H9 (cell line): ENCODE measurements around the gene ZNF587B. TPM values are rescaled to one million over a fixed set of nuclear protein-coding genes. Genes with fewer than 3 reads are reported as not detected.

Experiments
- DNase-seq: peaks from one replicate; pipeline ENCODE4 v3.0.0-alpha.2; 2017
- H2AFZ ChIP-seq: one replicate; pipeline ENCODE4 v1.6.1; 2013; ENCODE audit warnings: mild to moderate bottlenecking, low read length, control low read depth, moderate library complexity
- H2AK5ac ChIP-seq: 2 replicates; pipeline ENCODE4 v1.6.1; 2013; ENCODE audit warnings: low read length, control low read depth, mixed read lengths; ENCODE audit not compliant: insufficient read length
- H2BK120ac ChIP-seq: one replicate; pipeline ENCODE4 v1.6.1; 2013; ENCODE audit warnings: low read depth, mild to moderate bottlenecking, low read length, control low read depth, inconsistent platforms; ENCODE audit not compliant: poor library complexity, severe bottlenecking
- H2BK12ac ChIP-seq: 2 replicates; pipeline ENCODE4 v1.6.1; 2013; ENCODE audit warnings: low read length, control low read depth, mixed read lengths, low read depth; ENCODE audit not compliant: insufficient read length
- H2BK15ac ChIP-seq: 2 replicates; pipeline ENCODE4 v1.6.1; 2013; ENCODE audit warnings: low read depth, low read length, control low read depth
- H2BK20ac ChIP-seq: one replicate; pipeline ENCODE4 v1.6.1; 2013; ENCODE audit warnings: low read depth, mild to moderate bottlenecking, low read length, control low read depth, inconsistent platforms; ENCODE audit not compliant: poor library complexity, severe bottlenecking
- H2BK5ac ChIP-seq: 2 replicates; pipeline ENCODE4 v1.6.1; 2013; ENCODE audit warnings: low read length, control low read depth, mixed read lengths; ENCODE audit not compliant: insufficient read length
- H3K14ac ChIP-seq: 2 replicates; pipeline ENCODE4 v1.6.1; 2013; ENCODE audit warnings: low read length, control low read depth; ENCODE audit not compliant: insufficient read depth
- H3K18ac ChIP-seq: 2 replicates; pipeline ENCODE4 v1.6.1; 2013; ENCODE audit warnings: low read depth, mild to moderate bottlenecking, mixed read lengths, low read length, control low read depth; ENCODE audit not compliant: insufficient read length
- H3K23ac ChIP-seq: 2 replicates; pipeline ENCODE4 v1.6.1; 2013; ENCODE audit warnings: low read length, control low read depth, mixed read lengths, low read depth; ENCODE audit not compliant: insufficient read length
- H3K23me2 ChIP-seq: 2 replicates; pipeline ENCODE4 v1.6.1; 2013; ENCODE audit warnings: low read depth, mild to moderate bottlenecking, mixed read lengths, low read length, control low read depth; ENCODE audit not compliant: insufficient read length, poor library complexity, severe bottlenecking
- H3K27ac ChIP-seq: 2 replicates; pipeline ENCODE4 v1.5.1; 2013; ENCODE audit warnings: low read length, control low read depth, mixed read lengths, low read depth; ENCODE audit not compliant: insufficient read length
- H3K27me3 ChIP-seq: 2 replicates; pipeline ENCODE4 v1.6.1; 2013; ENCODE audit warnings: low read length, control low read depth, inconsistent platforms; ENCODE audit not compliant: insufficient read depth
- H3K4ac ChIP-seq: 2 replicates; pipeline ENCODE4 v1.6.1; 2013; ENCODE audit warnings: low read depth, mild to moderate bottlenecking, control low read depth, inconsistent platforms, low read length, moderate library complexity
- H3K4me1 ChIP-seq: 2 replicates; pipeline ENCODE4 v1.6.1; 2013; ENCODE audit warnings: low read length, control low read depth, inconsistent platforms; ENCODE audit not compliant: insufficient read depth
- H3K4me2 ChIP-seq: 2 replicates; pipeline ENCODE4 v1.6.1; 2013; ENCODE audit warnings: low read length, control low read depth, mixed read lengths; ENCODE audit not compliant: insufficient read length, insufficient read depth
- H3K56ac ChIP-seq: 2 replicates; pipeline ENCODE4 v1.6.1; 2013; ENCODE audit warnings: low read depth, mild to moderate bottlenecking, mixed read lengths, low read length, control low read depth; ENCODE audit not compliant: insufficient read length
- H3K79me1 ChIP-seq: 2 replicates; pipeline ENCODE4 v1.6.1; 2013; ENCODE audit warnings: low read depth, mild to moderate bottlenecking, moderate library complexity, low read length, control low read depth, inconsistent platforms; ENCODE audit not compliant: insufficient read depth, poor library complexity, severe bottlenecking
- H3K79me2 ChIP-seq: 2 replicates; pipeline ENCODE4 v1.6.1; 2013; ENCODE audit warnings: low read length, control low read depth, inconsistent platforms; ENCODE audit not compliant: insufficient read depth
- H3K9ac ChIP-seq: 2 replicates; pipeline ENCODE4 v1.6.1; 2013; ENCODE audit warnings: low read length, control low read depth, mixed read lengths; ENCODE audit not compliant: insufficient read length; ENCODE audit errors: extremely low read depth
- H3K9me3 ChIP-seq: one replicate; pipeline ENCODE4 v1.6.1; 2013; ENCODE audit warnings: low read depth, low read length, inconsistent platforms; ENCODE audit not compliant: control insufficient read depth
- H3T11ph ChIP-seq: one replicate; pipeline ENCODE4 v1.6.1; 2013; ENCODE audit warnings: mild to moderate bottlenecking, low read length, control low read depth, inconsistent platforms
- H4K20me1 ChIP-seq: one replicate; pipeline ENCODE4 v1.6.1; 2013; ENCODE audit not compliant: control insufficient read depth, insufficient read length, insufficient read depth
- H4K5ac ChIP-seq: 2 replicates; pipeline ENCODE4 v1.6.1; 2013; ENCODE audit warnings: low read depth, mild to moderate bottlenecking, mixed read lengths, low read length, control low read depth; ENCODE audit not compliant: insufficient read length
- H4K8ac ChIP-seq: replicated peaks from 2 replicates; pipeline ENCODE4 v1.6.1; 2013; ENCODE audit warnings: low read length, control low read depth, mixed read lengths, low read depth; ENCODE audit not compliant: insufficient read length
- H4K91ac ChIP-seq: 2 replicates; pipeline ENCODE4 v1.6.1; 2013; ENCODE audit warnings: low read depth, mild to moderate bottlenecking, moderate library complexity, mixed read lengths, low read length, control low read depth; ENCODE audit not compliant: insufficient read length
- H3K27ac Mint-ChIP-seq, 3 experiments: 2 replicates in 2 of 3; 3 replicates in 1 of 3; pipeline ENCODE4 v1.8.0; 2020 to 2021; ENCODE audit warnings: mixed read lengths in 3 of 3, mild to moderate bottlenecking in 1 of 3, moderate library complexity in 1 of 3
- H3K27me3 Mint-ChIP-seq: 2 replicates; pipeline ENCODE4 v1.8.0; 2021; ENCODE audit warnings: low read depth, mild to moderate bottlenecking, moderate library complexity, mixed read lengths
- H3K36me3 Mint-ChIP-seq, 3 experiments: 2 replicates in 2 of 3; 3 replicates in 1 of 3; pipeline ENCODE4 v1.8.0; 2020 to 2021; ENCODE audit warnings: low read depth in 3 of 3, mixed read lengths in 3 of 3; ENCODE audit not compliant: insufficient read depth in 1 of 3
- H3K4me1 Mint-ChIP-seq, 2 experiments: 2 replicates each; pipeline ENCODE4 v1.8.0; 2020; ENCODE audit warnings: mixed read lengths in 2 of 2
- H3K4me3 Mint-ChIP-seq, 2 experiments: 2 replicates in 1 of 2; 3 replicates in 1 of 2; pipeline ENCODE4 v1.8.0; 2020 to 2021; ENCODE audit warnings: mild to moderate bottlenecking in 2 of 2, mixed read lengths in 2 of 2, moderate library complexity in 1 of 2
- H3K9me3 Mint-ChIP-seq, 2 experiments: 2 replicates in 1 of 2; 3 replicates in 1 of 2; pipeline ENCODE4 v1.8.0; 2020; ENCODE audit warnings: mild to moderate bottlenecking in 2 of 2, mixed read lengths in 2 of 2, moderate library complexity in 1 of 2
- WGBS: extraction: QIAGEN DNeasy Blood & Tissue Kit; methylation state at CpG from one replicate; pipeline ENCODE4 v1.1.7; 2013; ENCODE audit warnings: missing lambda C conversion rate, low lambda C conversion rate, mixed read lengths; ENCODE audit not compliant: insufficient read length; ENCODE audit errors: extremely low coverage; 5-methylcytosine and 5-hydroxymethylcytosine counted together
- total RNA-seq: library from RNA; stranded (reverse); gene quantifications from 2 replicates; pipeline ENCODE4 v1.2.1, GENCODE V29; 2021
- TF ChIP-seq, protein P1 (sequence below): fragments of 200-600 bp; sonication (generic); conservative IDR thresholded peaks from 3 replicates; pipeline ENCODE4 v1.8.0; 2021; ENCODE audit warnings: antibody characterized with exemption, mild to moderate bottlenecking

Gene ZNF587B
- total RNA-seq, 1 experiment from 2014 or later, result 45.2 TPM

DNA sequence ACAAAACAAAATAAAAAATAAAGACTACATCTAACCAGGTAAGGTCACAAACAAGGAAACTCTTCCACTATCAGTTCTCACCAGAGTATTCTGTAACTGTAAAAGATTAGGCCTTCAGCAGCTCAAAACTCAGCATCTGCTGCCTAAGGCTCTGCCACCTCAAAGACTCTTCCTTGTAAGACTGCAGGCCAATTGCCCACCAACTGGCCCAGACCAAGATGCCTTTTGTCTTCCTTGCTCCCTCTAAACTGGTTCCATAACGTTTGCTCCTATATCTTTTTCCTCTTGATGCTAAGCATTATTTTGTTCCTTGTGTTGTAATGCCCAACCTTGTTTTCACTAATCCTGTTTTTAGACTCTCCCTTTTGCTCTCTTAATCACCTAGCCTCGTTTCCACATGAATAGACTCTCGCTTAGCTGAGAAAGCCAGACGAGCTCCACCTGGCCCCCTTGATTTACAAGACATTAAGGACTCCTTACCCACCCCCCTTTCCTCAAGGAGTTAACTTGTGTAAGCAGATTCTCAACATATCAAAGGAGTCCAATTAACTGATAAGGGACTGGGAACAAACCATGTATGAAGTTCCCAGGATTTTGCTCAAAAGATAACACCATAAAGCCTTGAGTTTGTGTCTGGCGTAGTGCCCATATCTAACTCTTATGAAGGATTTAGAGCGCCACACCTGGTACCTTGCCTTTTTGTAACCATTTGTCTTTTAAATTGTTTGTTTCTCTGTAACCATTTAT, 57.3 kb downstream of the ZNF587B start:
- Mint-ChIP-seq H3K27me3 (no peaks in the 10 kb centered on the region), H3K4me1 (peaks cover 39 to 48% of the 10 kb centered on the region in 2 experiments), H3K9me3 (peaks cover 0 to 16% of the 10 kb centered on the region in 2 experiments; a peak in 3 of 5 replicates), H3K36me3 (peaks cover 43 to 55% (median 49%) of the 10 kb centered on the region in 3 experiments), H3K4me3 (peak overlapping the region; percentile 93 to 95), H3K27ac (peak overlapping the region; percentile 70 to 97 (median 96))
- no peak overlapping the region for H4K8ac ChIP-seq
- H4K91ac ChIP-seq, result no peak overlapping the region
- H3T11ph ChIP-seq, result no peak overlapping the region
- no peaks in the 10 kb centered on the region for H3K27me3 ChIP-seq
- H2BK5ac ChIP-seq, result no peak overlapping the region
- peak overlapping the region; percentile 100 for H3K4me2 ChIP-seq
- peak overlapping the region; percentile 68 for H3K27ac ChIP-seq
- H2AK5ac ChIP-seq, result no peak overlapping the region
- H3K56ac ChIP-seq, result no peak overlapping the region
- H4K5ac ChIP-seq, result no peak overlapping the region
- H2BK20ac ChIP-seq, result no peak overlapping the region
- no peak overlapping the region for H2BK12ac ChIP-seq
- peak overlapping the region; percentile 2 for H3K18ac ChIP-seq
- H2BK120ac ChIP-seq, result no peak overlapping the region
- H3K4ac ChIP-seq, result no peak overlapping the region
- no peak overlapping the region for H2BK15ac ChIP-seq
- peak; percentile 65 for DNase-seq
- H2AFZ ChIP-seq, result no peak overlapping the region
- TF ChIP-seq, protein P1, sequence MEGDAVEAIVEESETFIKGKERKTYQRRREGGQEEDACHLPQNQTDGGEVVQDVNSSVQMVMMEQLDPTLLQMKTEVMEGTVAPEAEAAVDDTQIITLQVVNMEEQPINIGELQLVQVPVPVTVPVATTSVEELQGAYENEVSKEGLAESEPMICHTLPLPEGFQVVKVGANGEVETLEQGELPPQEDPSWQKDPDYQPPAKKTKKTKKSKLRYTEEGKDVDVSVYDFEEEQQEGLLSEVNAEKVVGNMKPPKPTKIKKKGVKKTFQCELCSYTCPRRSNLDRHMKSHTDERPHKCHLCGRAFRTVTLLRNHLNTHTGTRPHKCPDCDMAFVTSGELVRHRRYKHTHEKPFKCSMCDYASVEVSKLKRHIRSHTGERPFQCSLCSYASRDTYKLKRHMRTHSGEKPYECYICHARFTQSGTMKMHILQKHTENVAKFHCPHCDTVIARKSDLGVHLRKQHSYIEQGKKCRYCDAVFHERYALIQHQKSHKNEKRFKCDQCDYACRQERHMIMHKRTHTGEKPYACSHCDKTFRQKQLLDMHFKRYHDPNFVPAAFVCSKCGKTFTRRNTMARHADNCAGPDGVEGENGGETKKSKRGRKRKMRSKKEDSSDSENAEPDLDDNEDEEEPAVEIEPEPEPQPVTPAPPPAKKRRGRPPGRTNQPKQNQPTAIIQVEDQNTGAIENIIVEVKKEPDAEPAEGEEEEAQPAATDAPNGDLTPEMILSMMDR, result 0 out of 3 replicates have a peak, but pooled peaks have one; percentile 13
- 0 out of 2 replicates have a peak, but pooled peaks cover 3% of the 10 kb centered on the region for H3K4me1 ChIP-seq
- no CpG with 5 or more reads among the region's 6 CpGs for WGBS
- no peak overlapping the region for H3K23ac ChIP-seq
- no peaks in the 10 kb centered on the region for H4K20me1 ChIP-seq
- H3K14ac ChIP-seq, result no peak overlapping the region
- no peaks in the 10 kb centered on the region for H3K79me1 ChIP-seq
- H3K9ac ChIP-seq, result peak overlapping the region; percentile 99
- H3K9me3 ChIP-seq, result no peaks in the 10 kb centered on the region
- H3K23me2 ChIP-seq, result peaks cover 10% of the 10 kb centered on the region
- peaks cover 46% of the 10 kb centered on the region for H3K79me2 ChIP-seq
